Measurements from ENCODE around the gene KIFAP3. TPM values are rescaled to one million over a fixed set of nuclear protein-coding genes. Genes with fewer than 3 reads are reported as not detected.

The KIFAP3 gene
- total RNA-seq, 1 experiment from 2014 or later, result 3.8 TPM

GRCh38 chr1:169958987-169959386, 115.5 kb downstream of the KIFAP3 start:
- no peak overlapping the region for H3K4me3 Mint-ChIP-seq
- H2BK5ac ChIP-seq (ENCODE audit: insufficient read length, low read length), result no peak overlapping the region

More at GRCh38 chr1:169958987-169959386, 115.5 kb downstream of the KIFAP3 start:
- Mint-ChIP-seq H3K4me1 (no peaks in the 10 kb centered on the region), H3K27ac (no peak overlapping the region), H3K9me3 (no peaks in the 10 kb centered on the region), H3K27me3 (ENCODE audit: low read depth) (no peaks in the 10 kb centered on the region), H3K36me3 (ENCODE audit: insufficient read depth in 1 of 3, low read depth in 3 of 3) (no peaks in the 10 kb centered on the region)
- Histone ChIP-seq H3K9ac (ENCODE audit: extremely low read depth, insufficient read length, low read length) (no peak overlapping the region), H2BK15ac (ENCODE audit: low read depth, low read length) (no peak overlapping the region), H2AFZ (ENCODE audit: low read length) (no peak overlapping the region), H2BK20ac (ENCODE audit: low read depth, low read length, poor library complexity, severe bottlenecking) (no peak overlapping the region), H2BK12ac (ENCODE audit: insufficient read length, low read depth, low read length) (no peak overlapping the region), H3K18ac (ENCODE audit: insufficient read length, low read depth, low read length) (no peak overlapping the region), H3T11ph (ENCODE audit: low read length) (no peak overlapping the region), H3K79me1 (ENCODE audit: insufficient read depth, low read depth, low read length, poor library complexity, severe bottlenecking) (no peaks in the 10 kb centered on the region), H4K91ac (ENCODE audit: insufficient read length, low read depth, low read length) (no peak overlapping the region), H3K23me2 (ENCODE audit: insufficient read length, low read depth, low read length, poor library complexity, severe bottlenecking) (no peaks in the 10 kb centered on the region), H4K20me1 (ENCODE audit: control insufficient read depth, insufficient read depth, insufficient read length) (no peaks in the 10 kb centered on the region), H4K8ac (replicated peaks; ENCODE audit: insufficient read length, low read depth, low read length) (no peak overlapping the region), H3K14ac (ENCODE audit: insufficient read depth, low read length) (no peak overlapping the region), H3K79me2 (ENCODE audit: insufficient read depth, low read length) (no peaks in the 10 kb centered on the region), H3K9me3 (ENCODE audit: control insufficient read depth, low read depth, low read length) (no peaks in the 10 kb centered on the region), H2AK5ac (ENCODE audit: insufficient read length, low read length) (no peak overlapping the region), H2BK120ac (ENCODE audit: low read depth, low read length, poor library complexity, severe bottlenecking) (no peak overlapping the region), H3K27me3 (ENCODE audit: insufficient read depth, low read length) (no peaks in the 10 kb centered on the region), H3K23ac (ENCODE audit: insufficient read length, low read depth, low read length) (no peak overlapping the region), H3K4ac (ENCODE audit: low read depth, low read length) (no peak overlapping the region), H3K27ac (ENCODE audit: insufficient read length, low read depth, low read length) (no peak overlapping the region), H3K4me2 (ENCODE audit: insufficient read depth, insufficient read length, low read length) (no peak overlapping the region), H4K5ac (ENCODE audit: insufficient read length, low read depth, low read length) (no peak overlapping the region), H3K56ac (ENCODE audit: insufficient read length, low read depth, low read length) (no peak overlapping the region), H3K4me1 (ENCODE audit: insufficient read depth, low read length) (no peaks in the 10 kb centered on the region)
- no CpG with 5 or more reads among the region's 3 CpGs for WGBS (ENCODE audit: extremely low coverage, insufficient read length, low lambda C conversion rate)
- TF ChIP-seq, protein P1, sequence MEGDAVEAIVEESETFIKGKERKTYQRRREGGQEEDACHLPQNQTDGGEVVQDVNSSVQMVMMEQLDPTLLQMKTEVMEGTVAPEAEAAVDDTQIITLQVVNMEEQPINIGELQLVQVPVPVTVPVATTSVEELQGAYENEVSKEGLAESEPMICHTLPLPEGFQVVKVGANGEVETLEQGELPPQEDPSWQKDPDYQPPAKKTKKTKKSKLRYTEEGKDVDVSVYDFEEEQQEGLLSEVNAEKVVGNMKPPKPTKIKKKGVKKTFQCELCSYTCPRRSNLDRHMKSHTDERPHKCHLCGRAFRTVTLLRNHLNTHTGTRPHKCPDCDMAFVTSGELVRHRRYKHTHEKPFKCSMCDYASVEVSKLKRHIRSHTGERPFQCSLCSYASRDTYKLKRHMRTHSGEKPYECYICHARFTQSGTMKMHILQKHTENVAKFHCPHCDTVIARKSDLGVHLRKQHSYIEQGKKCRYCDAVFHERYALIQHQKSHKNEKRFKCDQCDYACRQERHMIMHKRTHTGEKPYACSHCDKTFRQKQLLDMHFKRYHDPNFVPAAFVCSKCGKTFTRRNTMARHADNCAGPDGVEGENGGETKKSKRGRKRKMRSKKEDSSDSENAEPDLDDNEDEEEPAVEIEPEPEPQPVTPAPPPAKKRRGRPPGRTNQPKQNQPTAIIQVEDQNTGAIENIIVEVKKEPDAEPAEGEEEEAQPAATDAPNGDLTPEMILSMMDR (conservative IDR thresholded peaks at IDR 0.05), result no peak
- DNase-seq, result no peak

Measured in H9 (cell line).